Keratinocyte (primary cell): Measurements from ENCODE around the gene NCEH1. TPM values are rescaled to one million over a fixed set of nuclear protein-coding genes. Genes with fewer than 3 reads are reported as not detected.

Experiments
- DNase-seq: peaks from one replicate; pipeline ENCODE4 v3.0.0-alpha.2; 2011; ENCODE audit warnings: low read depth, missing footprints, low spot score
- FAIRE-seq: peaks from 2 replicates; lab custom pipeline; 2011; peaks lifted over from hg19 to GRCh38; lab: Jason Lieb, UNC
- H2AFZ ChIP-seq: 2 replicates; pipeline ENCODE4 v1.6.0; 2012; ENCODE audit warnings: low read length, control low read depth, inconsistent platforms; ENCODE audit not compliant: control insufficient read depth
- H3K27ac ChIP-seq: 2 replicates; pipeline ENCODE4 v1.5.1; 2011; ENCODE audit warnings: low read length; ENCODE audit not compliant: control insufficient read depth, insufficient read depth
- H3K27me3 ChIP-seq: 3 replicates; pipeline ENCODE4 v1.6.0; 2011; ENCODE audit warnings: low read length; ENCODE audit not compliant: control insufficient read depth, insufficient read depth; ENCODE audit errors: extremely low read depth
- H3K36me3 ChIP-seq, 2 experiments: 2 replicates in 1 of 2; 3 replicates in 1 of 2; pipeline ENCODE4 v1.5.1; 2011; ENCODE audit warnings: low read length in 2 of 2, mild to moderate bottlenecking in 1 of 2; ENCODE audit not compliant: control insufficient read depth in 2 of 2, insufficient read depth in 2 of 2; ENCODE audit errors: extremely low read depth in 1 of 2
- H3K4me1 ChIP-seq: 3 replicates; pipeline ENCODE4 v1.5.1; 2011; ENCODE audit warnings: low read length; ENCODE audit not compliant: control insufficient read depth, insufficient read depth; ENCODE audit errors: extremely low read depth
- H3K4me2 ChIP-seq: 3 replicates; pipeline ENCODE4 v1.6.0; 2011; ENCODE audit warnings: low read depth, low read length; ENCODE audit not compliant: control insufficient read depth, insufficient read depth; ENCODE audit errors: extremely low read depth
- H3K4me3 ChIP-seq, 3 experiments: fragments of 200-600 bp in 1 of 3; sonication (generic) in 1 of 3; 2 replicates in 2 of 3; 3 replicates in 1 of 3; pipeline ENCODE4 v1.5.1; 2011 to 2016; ENCODE audit warnings: low read length in 3 of 3, mild to moderate bottlenecking in 3 of 3, control low read depth in 2 of 3, inconsistent platforms in 1 of 3, low read depth in 1 of 3, mixed read lengths in 1 of 3, mixed run types in 1 of 3, moderate library complexity in 1 of 3; ENCODE audit not compliant: control insufficient read depth in 2 of 3, insufficient read depth in 2 of 3; ENCODE audit errors: extremely low read depth in 1 of 3
- H3K79me2 ChIP-seq: 2 replicates; pipeline ENCODE4 v1.6.0; 2012; ENCODE audit warnings: low read length; ENCODE audit not compliant: control insufficient read depth, insufficient read depth
- H3K9ac ChIP-seq: 3 replicates; pipeline ENCODE4 v1.6.0; 2011; ENCODE audit warnings: low read length; ENCODE audit not compliant: control insufficient read depth, insufficient read depth; ENCODE audit errors: extremely low read depth
- H3K9me1 ChIP-seq: 3 replicates; pipeline ENCODE4 v1.6.0; 2011; ENCODE audit warnings: low read length; ENCODE audit not compliant: control insufficient read depth, insufficient read depth; ENCODE audit errors: extremely low read depth
- H3K9me3 ChIP-seq: 2 replicates; pipeline ENCODE4 v1.5.1; 2012; ENCODE audit warnings: low read depth, low read length; ENCODE audit not compliant: control insufficient read depth
- H4K20me1 ChIP-seq: 3 replicates; pipeline ENCODE4 v1.6.0; 2011; ENCODE audit warnings: low read length; ENCODE audit not compliant: control insufficient read depth, insufficient read depth; ENCODE audit errors: extremely low read depth
- CTCF ChIP-seq, 3 experiments: IDR thresholded peaks in 1 of 3; conservative IDR thresholded peaks in 1 of 3; optimal IDR thresholded peaks in 1 of 3; 2 replicates in 2 of 3; 3 replicates in 1 of 3; pipeline versions ENCODE3 to v1.5.1; 2011; ENCODE audit warnings: low read length in 3 of 3, mild to moderate bottlenecking in 3 of 3, moderate library complexity in 2 of 3, control low read depth in 1 of 3, inconsistent platforms in 1 of 3; ENCODE audit not compliant: insufficient read depth in 2 of 3; ENCODE audit errors: extremely low read depth in 1 of 3
- EZH2 ChIP-seq: IDR thresholded peaks from one replicate; pipeline ENCODE4 v1.6.1; 2012; ENCODE audit warnings: inconsistent platforms, mild to moderate bottlenecking, low read length, moderate library complexity
- dilution Hi-C: fragments of 300-500 bp; cut with MboI; formaldehyde crosslinking; loops from one replicate; pipeline ENCODE4 v1.7.0; 2020; ENCODE audit warnings: low sequenced_read_pairs; ENCODE audit not compliant: extremely low pct_ligation_motif_present
- polyA plus RNA-seq, 5 experiments: library from polyadenylated mRNA; depleted of rRNA in 3 of 5; stranded (reverse) in 3 of 5; stranded (forward) in 1 of 5; unstranded in 1 of 5; fragments of >200 nt; gene quantifications; 1 replicate in 1 of 5; 2 replicates in 3 of 5; 3 replicates in 1 of 5; pipeline versions ENCODE4 v1.2.1 to v1.2.3, GENCODE V29; 2011 to 2012; ENCODE audit warnings: missing spikeins in 2 of 5, low read depth in 1 of 5, low replicate concordance in 1 of 5

Gene NCEH1
- polyA plus RNA-seq, 1 donor (not counting 4 experiments of a cell fraction or from before 2014, with no cell fraction given): 13.2 TPM

- no peak for TF ChIP-seq CTCF (optimal IDR thresholded peaks at IDR 0.05 in 1 of 3, IDR thresholded peaks at IDR 0.05 in 1 of 3, conservative IDR thresholded peaks at IDR 0.05 in 1 of 3; ENCODE audit: extremely low read depth in 1 of 3, insufficient read depth in 2 of 3, low read length in 3 of 3)
- no peak for TF ChIP-seq EZH2
- Histone ChIP-seq H4K20me1 (no peaks in the 10 kb centered on the region), H3K9me1 (no peaks in the 10 kb centered on the region), H3K36me3 (no peaks in the 10 kb centered on the region), H3K9ac (no peak overlapping the region), H3K4me2 (no peak overlapping the region), H3K4me3 (no peak overlapping the region), H2AFZ (no peak overlapping the region), H3K79me2 (no peaks in the 10 kb centered on the region), H3K27ac (no peak overlapping the region), H3K27me3 (no peaks in the 10 kb centered on the region), H3K4me1 (peaks cover 18% of the 10 kb centered on the region), H3K9me3 (no peaks in the 10 kb centered on the region)
- FAIRE-seq (no peak), DNase-seq (no peak)
- dilution Hi-C loops: no loop called here
Observed at GRCh38 chr3:172625404-172625803, 85.5 kb downstream of the NCEH1 start.

- Histone ChIP-seq H3K27me3 (no peaks in the 10 kb centered on the region), H3K9ac (no peak overlapping the region), H4K20me1 (no peaks in the 10 kb centered on the region), H3K4me3 (no peak overlapping the region), H3K9me3 (no peaks in the 10 kb centered on the region), H3K4me1 (peaks cover 18% of the 10 kb centered on the region), H3K4me2 (no peak overlapping the region), H2AFZ (no peak overlapping the region), H3K79me2 (no peaks in the 10 kb centered on the region), H3K9me1 (no peaks in the 10 kb centered on the region), H3K36me3 (no peaks in the 10 kb centered on the region), H3K27ac (no peak overlapping the region)
- FAIRE-seq (no peak), DNase-seq (no peak)
- TF ChIP-seq EZH2: no peak
- TF ChIP-seq CTCF (optimal IDR thresholded peaks at IDR 0.05 in 1 of 3, IDR thresholded peaks at IDR 0.05 in 1 of 3, conservative IDR thresholded peaks at IDR 0.05 in 1 of 3; ENCODE audit: extremely low read depth in 1 of 3, insufficient read depth in 2 of 3, low read length in 3 of 3): no peak
- dilution Hi-C loops: no loop called here
Observed at GRCh38 chr3:172624999-172625398, 85.9 kb downstream of the NCEH1 start.
